ENCODE measurements around the gene BCL7C. TPM values are rescaled to one million over a fixed set of nuclear protein-coding genes. Genes with fewer than 3 reads are reported as not detected.
"Not testable (repeated sequence)": the region's sequence is repeated elsewhere in the genome, so short reads cannot be mapped to it uniquely, and the experiment has no call there.

BCL7C gene
- polyA plus RNA-seq, 1 donor (not counting 4 experiments of a cell fraction or from before 2014, with no cell fraction given), result 19.2 TPM

- Histone ChIP-seq H3K4me3 (ENCODE audit: control insufficient read depth in 2 of 3, extremely low read depth in 1 of 3, insufficient read depth in 2 of 3, low read depth in 1 of 3, low read length in 3 of 3) (peak overlapping the region; percentile 74 to 85 (median 80)), H4K20me1 (ENCODE audit: control insufficient read depth, extremely low read depth, insufficient read depth, low read length) (no peaks in the 10 kb centered on the region), H3K9ac (ENCODE audit: control insufficient read depth, extremely low read depth, insufficient read depth, low read length) (peak overlapping the region; percentile 84), H3K9me3 (ENCODE audit: control insufficient read depth, low read depth, low read length) (no peaks in the 10 kb centered on the region), H3K9me1 (ENCODE audit: control insufficient read depth, extremely low read depth, insufficient read depth, low read length) (peaks cover 2% of the 10 kb centered on the region), H3K27ac (ENCODE audit: control insufficient read depth, insufficient read depth, low read length) (peak overlapping the region; percentile 93), H3K4me1 (ENCODE audit: control insufficient read depth, extremely low read depth, insufficient read depth, low read length) (peaks cover 35% of the 10 kb centered on the region), H3K4me2 (ENCODE audit: control insufficient read depth, extremely low read depth, insufficient read depth, low read depth, low read length) (peak overlapping the region; percentile 83), H3K27me3 (ENCODE audit: control insufficient read depth, extremely low read depth, insufficient read depth, low read length) (no peaks in the 10 kb centered on the region), H2AFZ (ENCODE audit: control insufficient read depth, low read length) (peak overlapping the region; percentile 83), H3K79me2 (ENCODE audit: control insufficient read depth, insufficient read depth, low read length) (peaks cover 10% of the 10 kb centered on the region), H3K36me3 (ENCODE audit: control insufficient read depth in 2 of 2, extremely low read depth in 1 of 2, insufficient read depth in 2 of 2, low read length in 2 of 2) (peaks cover 6 to 8% of the 10 kb centered on the region in 2 experiments)
- dilution Hi-C loops (cut with MboI; ENCODE audit: extremely low pct_ligation_motif_present, low sequenced_read_pairs), result loop anchor here (25.0 kb wide), 1 partner anchor 106 kb away; the partner anchor contains the start of gene ZNF629
- TF ChIP-seq CTCF (optimal IDR thresholded peaks at IDR 0.05 in 1 of 3, IDR thresholded peaks at IDR 0.05 in 1 of 3, conservative IDR thresholded peaks at IDR 0.05 in 1 of 3; ENCODE audit: extremely low read depth in 1 of 3, insufficient read depth in 2 of 3, low read length in 3 of 3), result no peak
- FAIRE-seq (no peak), DNase-seq (ENCODE audit: low read depth, low spot score) (no peak)
These were observed 497 bp downstream of the BCL7C start for GRCh38 chr16:30893417-30893743.

DNA sequence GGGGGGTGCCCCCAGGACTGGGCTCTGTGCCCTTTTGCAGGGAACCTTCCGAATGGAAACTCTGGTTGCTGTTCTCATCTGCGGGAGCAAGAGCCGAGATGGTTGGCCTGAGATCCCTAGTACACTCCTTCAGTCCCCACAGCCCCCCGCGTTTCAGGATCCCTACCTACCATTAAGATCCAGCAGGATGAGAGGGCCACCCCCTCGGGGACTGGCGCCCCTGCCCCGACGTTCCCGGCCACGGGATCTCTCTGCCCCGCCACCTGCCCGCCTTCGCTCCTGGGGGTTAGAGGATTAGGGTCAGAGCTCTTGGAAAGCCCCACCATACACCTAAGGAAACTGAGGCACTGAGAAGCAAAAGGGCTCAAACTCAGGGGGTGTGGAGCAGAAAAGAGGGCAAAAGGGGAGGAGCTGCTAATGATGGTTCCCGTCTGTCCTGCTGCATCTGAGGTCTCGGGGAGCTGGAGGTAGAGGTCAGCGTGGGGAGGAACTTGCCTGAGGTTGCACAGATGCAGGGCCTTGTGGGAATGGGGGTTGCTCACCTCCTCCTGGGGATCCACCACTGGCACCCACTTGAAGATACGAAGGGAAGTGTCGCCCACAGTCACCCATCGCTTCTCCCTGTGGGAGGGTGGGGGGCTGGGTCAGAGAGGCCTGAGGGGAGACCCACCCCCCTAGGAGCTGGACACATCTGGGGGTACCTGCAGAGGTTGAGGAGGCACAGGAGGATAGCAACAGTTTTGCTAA is 1.0 kb downstream of the BCL7C start:
- Histone ChIP-seq H3K4me1 (ENCODE audit: control insufficient read depth, extremely low read depth, insufficient read depth, low read length) (peaks cover 35% of the 10 kb centered on the region), H3K9ac (ENCODE audit: control insufficient read depth, extremely low read depth, insufficient read depth, low read length) (peak overlapping the region; percentile 84), H3K79me2 (ENCODE audit: control insufficient read depth, insufficient read depth, low read length) (peaks cover 10% of the 10 kb centered on the region), H3K27ac (ENCODE audit: control insufficient read depth, insufficient read depth, low read length) (no peak overlapping the region), H3K9me1 (ENCODE audit: control insufficient read depth, extremely low read depth, insufficient read depth, low read length) (peaks cover 2% of the 10 kb centered on the region), H3K27me3 (ENCODE audit: control insufficient read depth, extremely low read depth, insufficient read depth, low read length) (no peaks in the 10 kb centered on the region), H3K4me2 (ENCODE audit: control insufficient read depth, extremely low read depth, insufficient read depth, low read depth, low read length) (peak overlapping the region; percentile 83), H3K4me3 (ENCODE audit: control insufficient read depth in 2 of 3, extremely low read depth in 1 of 3, insufficient read depth in 2 of 3, low read depth in 1 of 3, low read length in 3 of 3) (peak overlapping the region; percentile 74 to 85 (median 80)), H4K20me1 (ENCODE audit: control insufficient read depth, extremely low read depth, insufficient read depth, low read length) (no peaks in the 10 kb centered on the region), H2AFZ (ENCODE audit: control insufficient read depth, low read length) (no peak overlapping the region), H3K36me3 (ENCODE audit: control insufficient read depth in 2 of 2, extremely low read depth in 1 of 2, insufficient read depth in 2 of 2, low read length in 2 of 2) (peaks cover 8 to 9% of the 10 kb centered on the region in 2 experiments), H3K9me3 (ENCODE audit: control insufficient read depth, low read depth, low read length) (no peaks in the 10 kb centered on the region)
- FAIRE-seq, result no peak
- dilution Hi-C loops (cut with MboI; ENCODE audit: extremely low pct_ligation_motif_present, low sequenced_read_pairs), result loop anchor here (25.0 kb wide), 1 partner anchor 106 kb away; the partner anchor contains the start of gene ZNF629
- DNase-seq (ENCODE audit: low read depth, low spot score), result no peak
- no peak for TF ChIP-seq EZH2 (IDR thresholded peaks at IDR 0.05; ENCODE audit: low read length)
- no peak for TF ChIP-seq CTCF (optimal IDR thresholded peaks at IDR 0.05 in 1 of 3, IDR thresholded peaks at IDR 0.05 in 1 of 3, conservative IDR thresholded peaks at IDR 0.05 in 1 of 3; ENCODE audit: extremely low read depth in 1 of 3, insufficient read depth in 2 of 3, low read length in 3 of 3)

DNA sequence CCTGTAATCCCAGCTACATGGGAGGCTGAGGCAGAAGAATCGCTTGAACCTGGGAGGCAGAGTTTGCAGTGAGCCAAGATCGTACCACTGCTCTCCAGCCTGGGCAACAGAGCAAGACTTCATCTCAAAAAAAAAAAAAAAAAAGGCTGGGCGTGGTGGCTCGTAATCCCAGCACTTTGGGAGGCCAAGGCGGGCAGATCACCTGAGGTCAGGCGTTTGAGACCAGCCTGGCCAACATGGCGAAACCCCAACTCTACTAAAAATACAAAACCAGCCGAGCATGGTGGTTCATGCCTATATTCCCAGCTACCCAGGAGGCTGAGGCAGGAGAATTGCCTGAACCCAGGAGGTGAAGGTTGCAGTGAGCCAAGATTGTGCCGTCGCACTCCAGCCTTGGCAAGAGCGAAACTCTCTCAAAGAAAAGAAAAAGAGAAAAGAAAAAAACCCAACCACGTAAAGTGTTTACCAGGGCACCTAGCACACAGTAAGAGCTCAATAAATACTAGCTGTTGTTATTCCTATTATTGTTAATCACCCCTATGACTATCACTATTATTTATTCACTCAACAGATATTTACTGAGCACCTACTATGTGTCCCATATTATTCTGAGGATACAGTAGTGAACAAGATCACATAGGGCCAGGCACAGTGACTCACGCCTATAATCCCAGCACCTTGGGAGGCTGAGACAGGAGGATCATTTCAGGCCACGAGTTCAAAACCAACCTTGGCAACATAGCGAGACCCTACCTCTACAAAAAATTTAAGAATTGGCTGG is 2.6 kb downstream of the BCL7C start:
- Histone ChIP-seq H3K4me1 (ENCODE audit: control insufficient read depth, extremely low read depth, insufficient read depth, low read length) (peaks cover 30% of the 10 kb centered on the region), H3K79me2 (ENCODE audit: control insufficient read depth, insufficient read depth, low read length) (peaks cover 10% of the 10 kb centered on the region), H3K36me3 (ENCODE audit: control insufficient read depth in 2 of 2, extremely low read depth in 1 of 2, insufficient read depth in 2 of 2, low read length in 2 of 2) (peaks cover 10 to 11% of the 10 kb centered on the region in 2 experiments)
- not testable (repeated sequence) for H3K9me1 ChIP-seq (ENCODE audit: control insufficient read depth, extremely low read depth, insufficient read depth, low read length); H3K4me2 ChIP-seq (ENCODE audit: control insufficient read depth, extremely low read depth, insufficient read depth, low read depth, low read length); DNase-seq (ENCODE audit: low read depth, low spot score); H3K27me3 ChIP-seq (ENCODE audit: control insufficient read depth, extremely low read depth, insufficient read depth, low read length); FAIRE-seq; H2AFZ ChIP-seq (ENCODE audit: control insufficient read depth, low read length); H3K27ac ChIP-seq (ENCODE audit: control insufficient read depth, insufficient read depth, low read length); H3K4me3 ChIP-seq (ENCODE audit: control insufficient read depth in 2 of 3, extremely low read depth in 1 of 3, insufficient read depth in 2 of 3, low read depth in 1 of 3, low read length in 3 of 3); H3K9ac ChIP-seq (ENCODE audit: control insufficient read depth, extremely low read depth, insufficient read depth, low read length); H4K20me1 ChIP-seq (ENCODE audit: control insufficient read depth, extremely low read depth, insufficient read depth, low read length); H3K9me3 ChIP-seq (ENCODE audit: control insufficient read depth, low read depth, low read length)
- dilution Hi-C loops (cut with MboI; ENCODE audit: extremely low pct_ligation_motif_present, low sequenced_read_pairs), result loop anchor here (25.0 kb wide), 1 partner anchor 104 kb away; the partner anchor contains the start of gene ZNF629
